Uterus (tissue), 2 donors: ENCODE data around the gene ESPN.

Experiments used
- POLR2A ChIP-seq, 2 donors: fragments of 450-650 bp; IDR thresholded peaks; one replicate each; pipeline ENCODE4 v1.6.1; 2016; ENCODE audit warnings: antibody characterized with exemption in 2 of 2, mild to moderate bottlenecking in 1 of 2, moderate library complexity in 1 of 2
- TF ChIP-seq, protein P1 (sequence below), 4 experiments: fragments of 200-600 bp in 2 of 4; fragments of 450-650 bp in 2 of 4; sonication (generic) in 2 of 4; IDR thresholded peaks; one replicate each; pipeline ENCODE4 v1.5.1; 2016 to 2019; ENCODE audit warnings: antibody characterized with exemption in 4 of 4, mild to moderate bottlenecking in 2 of 4, moderate library complexity in 1 of 4

DNA sequence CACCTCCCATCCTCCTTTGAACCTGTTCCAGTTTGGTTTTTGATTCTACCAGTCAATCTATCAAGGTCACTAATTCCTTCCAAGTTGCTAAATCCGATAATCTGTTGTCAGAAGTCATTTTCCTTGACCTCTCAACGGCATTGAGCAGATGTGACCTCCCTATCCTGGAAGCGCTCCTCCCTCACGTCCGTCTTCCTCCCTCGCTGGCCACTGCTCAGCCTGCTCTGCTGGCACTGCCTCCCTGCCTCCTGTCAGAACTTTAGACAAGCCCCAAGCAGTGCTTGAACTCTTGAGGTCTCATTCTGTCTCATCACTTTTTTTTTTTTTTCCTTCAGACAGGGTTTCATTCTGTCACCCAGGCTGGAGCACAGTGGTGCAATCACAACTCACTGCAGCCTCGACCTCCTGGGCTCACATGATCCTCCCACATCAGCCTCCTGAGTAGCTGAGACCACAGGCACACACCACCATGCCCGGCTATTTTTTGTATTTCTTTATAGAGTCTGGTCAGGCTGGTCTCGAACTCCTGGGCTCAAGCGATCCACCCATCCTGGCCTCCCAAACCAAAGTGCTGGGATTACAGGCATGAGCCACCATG is 26.6 kb upstream of the ESPN start:
- TF ChIP-seq, protein P1, sequence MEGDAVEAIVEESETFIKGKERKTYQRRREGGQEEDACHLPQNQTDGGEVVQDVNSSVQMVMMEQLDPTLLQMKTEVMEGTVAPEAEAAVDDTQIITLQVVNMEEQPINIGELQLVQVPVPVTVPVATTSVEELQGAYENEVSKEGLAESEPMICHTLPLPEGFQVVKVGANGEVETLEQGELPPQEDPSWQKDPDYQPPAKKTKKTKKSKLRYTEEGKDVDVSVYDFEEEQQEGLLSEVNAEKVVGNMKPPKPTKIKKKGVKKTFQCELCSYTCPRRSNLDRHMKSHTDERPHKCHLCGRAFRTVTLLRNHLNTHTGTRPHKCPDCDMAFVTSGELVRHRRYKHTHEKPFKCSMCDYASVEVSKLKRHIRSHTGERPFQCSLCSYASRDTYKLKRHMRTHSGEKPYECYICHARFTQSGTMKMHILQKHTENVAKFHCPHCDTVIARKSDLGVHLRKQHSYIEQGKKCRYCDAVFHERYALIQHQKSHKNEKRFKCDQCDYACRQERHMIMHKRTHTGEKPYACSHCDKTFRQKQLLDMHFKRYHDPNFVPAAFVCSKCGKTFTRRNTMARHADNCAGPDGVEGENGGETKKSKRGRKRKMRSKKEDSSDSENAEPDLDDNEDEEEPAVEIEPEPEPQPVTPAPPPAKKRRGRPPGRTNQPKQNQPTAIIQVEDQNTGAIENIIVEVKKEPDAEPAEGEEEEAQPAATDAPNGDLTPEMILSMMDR (IDR thresholded peaks at IDR 0.05), result no peak
- no peak for TF ChIP-seq POLR2A (IDR thresholded peaks at IDR 0.05)
